ENCODE data around the gene STIP1. TPM values are rescaled to one million over a fixed set of nuclear protein-coding genes. Genes with fewer than 3 reads are reported as not detected.

STIP1 gene
- total and polyA plus RNA-seq, 2 of the 8 experiments (the other 6 are each of a cell fraction or from before 2014, with no cell fraction given): 140 to 329 TPM

- WGBS, 2 experiments (ENCODE audit: extremely low coverage in 1 of 2, insufficient coverage in 1 of 2, insufficient read length in 1 of 2, insufficient replicate concordance in 2 of 2, low coverage in 1 of 2, low lambda C conversion rate in 2 of 2, missing lambda C conversion rate in 1 of 2): 94% methylated on average over 19 of the region's 23 CpGs; no CpG with 5 or more reads in 1 of the 2 experiments
- Histone ChIP-seq H3K36me3 (ENCODE audit: control insufficient read depth in 2 of 4, insufficient read depth in 4 of 4, low read length in 3 of 4) (peaks cover 17 to 32% (median 25%) of the 10 kb centered on the region in 4 experiments), H3K4me2 (ENCODE audit: insufficient read depth in 1 of 2, low read depth in 2 of 2, low read length in 2 of 2) (no peak overlapping the region), H3K4me1 (replicated peaks in 1 of 4; ENCODE audit: control insufficient read depth in 3 of 4, insufficient read depth in 4 of 4, low read length in 3 of 4) (peaks cover 0 to 5% (median 0%) of the 10 kb centered on the region in 4 experiments; a peak in 3 of 7 replicates), H3K14ac (ENCODE audit: insufficient read length) (no peak overlapping the region), H4K8ac (ENCODE audit: extremely low read depth, insufficient read depth, low read length) (peak overlapping the region; percentile 71; the same call in 1 of the 2 replicates), H4K91ac (replicated peaks; ENCODE audit: insufficient read length, low read length) (no peak overlapping the region), H3K4me3 (ENCODE audit: extremely low read depth in 1 of 4, insufficient read depth in 2 of 4, low read depth in 3 of 4, low read length in 4 of 4) (no peak overlapping the region), H3K4ac (replicated peaks; ENCODE audit: insufficient read length, low read depth, low read length) (no peak overlapping the region), H3K9me3 (ENCODE audit: insufficient read depth in 2 of 2, low read depth in 1 of 2, low read length in 1 of 2) (no peaks in the 10 kb centered on the region), H2BK120ac (replicated peaks; ENCODE audit: low read depth, low read length) (no peak overlapping the region), H3K27ac (ENCODE audit: low read depth, low read length) (no peak overlapping the region), H2AK5ac (ENCODE audit: low read depth, low read length) (no peak overlapping the region), H3K23ac (ENCODE audit: insufficient read length) (no peak overlapping the region), H3K23me2 (ENCODE audit: low read depth, low read length) (no peaks in the 10 kb centered on the region), H3K79me1 (ENCODE audit: low read depth, low read length) (no peaks in the 10 kb centered on the region), H4K5ac (ENCODE audit: insufficient read length, low read depth, low read length) (no peak overlapping the region), H2BK15ac (ENCODE audit: low read length) (no peak overlapping the region), H3K18ac (ENCODE audit: extremely low read depth, low read length) (no peak overlapping the region), H3K27me3 (replicated peaks in 1 of 4; ENCODE audit: control insufficient read depth in 3 of 4, extremely low read depth in 1 of 4, insufficient read depth in 3 of 4, low read length in 3 of 4) (no peaks in the 10 kb centered on the region; a peak in 1 of 7 replicates), H3K56ac (replicated peaks; ENCODE audit: insufficient read length, low read depth, low read length) (no peak overlapping the region), H3K9ac (replicated peaks in 1 of 4; ENCODE audit: extremely low read depth in 1 of 4, low read depth in 3 of 4, low read length in 3 of 4) (no peak overlapping the region), H2AFZ (ENCODE audit: low read length) (no peak overlapping the region), H2BK5ac (ENCODE audit: low read depth, low read length) (no peak overlapping the region), H2BK12ac (ENCODE audit: low read depth, low read length) (no peak overlapping the region), H2BK20ac (ENCODE audit: low read length) (no peak overlapping the region), H4K20me1 (replicated peaks in 1 of 2; ENCODE audit: control insufficient read depth in 1 of 2, insufficient read depth in 2 of 2, low read length in 2 of 2) (peaks cover 5 to 9% of the 10 kb centered on the region in 2 experiments), H3K79me2 (ENCODE audit: control insufficient read depth in 1 of 2, insufficient read depth in 2 of 2, low read length in 2 of 2) (no peaks in the 10 kb centered on the region)
- no peak for FAIRE-seq
- TF ChIP-seq POLR2AphosphoS5 (IDR thresholded peaks at IDR 0.05; ENCODE audit: low read depth, low read length) (no peak), CBX8 (IDR thresholded peaks at IDR 0.05; ENCODE audit: borderline replicate concordance, low read depth, low read length) (no peak), FOSL1 (IDR thresholded peaks at IDR 0.05; ENCODE audit: insufficient read depth, low read depth, low read length) (no peak), CREB1 (IDR thresholded peaks at IDR 0.05) (no peak), BCL11A (IDR thresholded peaks at IDR 0.05; ENCODE audit: low read depth in 2 of 2, low read length in 2 of 2) (no peak), BACH1 (IDR thresholded peaks at IDR 0.05; ENCODE audit: low read length) (no peak), TAF7 (optimal IDR thresholded peaks at IDR 0.05; ENCODE audit: borderline replicate concordance, low read depth, low read length) (no peak), HDAC2 (IDR thresholded peaks at IDR 0.05; ENCODE audit: borderline replicate concordance in 1 of 2, low read depth in 2 of 2, low read length in 2 of 2) (no peak)
- no peak for DNase-seq (ENCODE audit: low read depth in 1 of 2, low spot score in 2 of 2)
- ChIA-PET POLR2A (ENCODE audit: partially characterized antibody) (interaction anchor here (0.5 to 18.4 kb wide), 9 partner anchors 12 to 96 kb away, joined by 3 to 253 read pairs (median 7); partner anchors contain the start of genes ESRRA, NUDT22, PLCB3 and PPP1R14B), CTCF (ENCODE audit: partially characterized antibody) (interaction anchor here (1.2 to 7.4 kb wide), 11 partner anchors 7 to 93 kb away, joined by 3 to 68 read pairs (median 15); partner anchors contain the start of genes DNAJC4, NUDT22, PLCB3 and TRPT1)
These were observed 22.3 kb downstream of the STIP1 start for GRCh38 chr11:64208086-64208795.

All from H1 (cell line).